Measurements from ENCODE around the gene ATP8B1.

GRCh38 chr18:57850063-57850462 lies 46.9 kb upstream of the ATP8B1 start:
- TF ChIP-seq CTCF (IDR thresholded peaks at IDR 0.05; ENCODE audit: low read depth, low read length, missing input control) (no peak), ATF3 (IDR thresholded peaks at IDR 0.05) (no peak), ZBTB33 (IDR thresholded peaks at IDR 0.05) (no peak)

Measured in liver (tissue), 3 donors.